ENCODE measurements around the gene RSL24D1.

DNA sequence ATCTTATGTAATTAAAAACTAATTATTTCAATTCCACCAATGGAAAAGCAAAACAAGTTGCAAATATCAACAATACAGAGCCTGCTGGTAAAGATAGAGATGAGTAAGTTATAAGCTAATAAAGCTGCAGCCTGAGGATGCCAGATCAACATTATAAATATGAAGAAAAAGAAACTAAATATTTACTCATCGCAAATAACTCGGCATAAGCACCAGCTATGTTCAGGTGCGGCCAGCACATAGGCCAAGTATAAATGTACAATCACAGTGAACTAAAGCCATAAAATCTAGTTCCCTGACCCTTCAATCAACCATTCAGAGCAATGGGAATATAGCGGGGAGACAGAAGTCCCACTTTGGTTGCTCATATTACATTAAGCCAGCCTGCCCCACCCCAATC lies 7.7 kb upstream of the RSL24D1 start:
- TF ChIP-seq, protein P1, sequence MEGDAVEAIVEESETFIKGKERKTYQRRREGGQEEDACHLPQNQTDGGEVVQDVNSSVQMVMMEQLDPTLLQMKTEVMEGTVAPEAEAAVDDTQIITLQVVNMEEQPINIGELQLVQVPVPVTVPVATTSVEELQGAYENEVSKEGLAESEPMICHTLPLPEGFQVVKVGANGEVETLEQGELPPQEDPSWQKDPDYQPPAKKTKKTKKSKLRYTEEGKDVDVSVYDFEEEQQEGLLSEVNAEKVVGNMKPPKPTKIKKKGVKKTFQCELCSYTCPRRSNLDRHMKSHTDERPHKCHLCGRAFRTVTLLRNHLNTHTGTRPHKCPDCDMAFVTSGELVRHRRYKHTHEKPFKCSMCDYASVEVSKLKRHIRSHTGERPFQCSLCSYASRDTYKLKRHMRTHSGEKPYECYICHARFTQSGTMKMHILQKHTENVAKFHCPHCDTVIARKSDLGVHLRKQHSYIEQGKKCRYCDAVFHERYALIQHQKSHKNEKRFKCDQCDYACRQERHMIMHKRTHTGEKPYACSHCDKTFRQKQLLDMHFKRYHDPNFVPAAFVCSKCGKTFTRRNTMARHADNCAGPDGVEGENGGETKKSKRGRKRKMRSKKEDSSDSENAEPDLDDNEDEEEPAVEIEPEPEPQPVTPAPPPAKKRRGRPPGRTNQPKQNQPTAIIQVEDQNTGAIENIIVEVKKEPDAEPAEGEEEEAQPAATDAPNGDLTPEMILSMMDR (IDR thresholded peaks at IDR 0.05; ENCODE audit: insufficient read depth, low read length, poor library complexity, severe bottlenecking), result no peak
- TF ChIP-seq EZH2phosphoT487 (conservative IDR thresholded peaks at IDR 0.05; ENCODE audit: low read length), result no peak
